NCI-H146 treated with DMSO at 0.1 percent for 48 hours (cell line): ENCODE measurements around the gene CDH6.
"Not testable (repeated sequence)": the region's sequence is repeated elsewhere in the genome, so short reads cannot be mapped to it uniquely, and the experiment has no call there.

Experiments used
- DNase-seq: peaks from one replicate; lab custom pipeline; 2025; ENCODE audit not compliant: unreplicated experiment; lab: John Stamatoyannopoulos, UW

CDH6 gene

GRCh38 chr5:31322946-31323345 lies 129.5 kb downstream of the CDH6 start:
- no peak for DNase-seq

GRCh38 chr5:31324842-31325241 lies 131.4 kb downstream of the CDH6 start:
- no peak for DNase-seq

- no peak for DNase-seq
Observed at GRCh38 chr5:31328040-31328733, 134.7 kb downstream of the CDH6 start.

- no peak for DNase-seq
Observed at GRCh38 chr5:31329715-31330114, 136.2 kb downstream of the CDH6 start.

- no peak for DNase-seq
Observed at GRCh38 chr5:31332160-31332559, 138.7 kb downstream of the CDH6 start.

- no peak for DNase-seq
Observed at GRCh38 chr5:31333475-31333874, 140.0 kb downstream of the CDH6 start.

- no peak for DNase-seq
Observed at GRCh38 chr5:31334061-31334860, 140.8 kb downstream of the CDH6 start.

- no peak for DNase-seq
Observed at GRCh38 chr5:31335456-31335855, 142.0 kb downstream of the CDH6 start.

GRCh38 chr5:31343946-31344345 lies 150.5 kb downstream of the CDH6 start:
- no peak for DNase-seq

- no peak for DNase-seq
Observed at GRCh38 chr5:31346896-31347551, 153.5 kb downstream of the CDH6 start.

- DNase-seq: no peak
Observed at GRCh38 chr5:31347552-31347905, 154.0 kb downstream of the CDH6 start.

- DNase-seq: no peak
Observed at GRCh38 chr5:31350395-31350794, 156.9 kb downstream of the CDH6 start.

- DNase-seq: no peak
Observed at GRCh38 chr5:31355337-31355736, 161.9 kb downstream of the CDH6 start.

- no peak for DNase-seq
Observed at GRCh38 chr5:31357038-31357437, 163.6 kb downstream of the CDH6 start.

- DNase-seq: no peak
Observed at GRCh38 chr5:31359839-31360238, 166.4 kb downstream of the CDH6 start.

- no peak for DNase-seq
Observed at GRCh38 chr5:31361234-31361633, 167.7 kb downstream of the CDH6 start.

- DNase-seq: not testable (repeated sequence)
Observed at GRCh38 chr5:31361704-31362528, 168.4 kb downstream of the CDH6 start.

GRCh38 chr5:31362529-31362900 lies 169.0 kb downstream of the CDH6 start:
- DNase-seq: no peak

- no peak for DNase-seq
Observed at GRCh38 chr5:31362931-31363568, 169.6 kb downstream of the CDH6 start.

- DNase-seq: no peak
Observed at GRCh38 chr5:31364881-31365636, 171.6 kb downstream of the CDH6 start.
